ENCODE measurements around the gene BCAS1.

Gene BCAS1

DNA sequence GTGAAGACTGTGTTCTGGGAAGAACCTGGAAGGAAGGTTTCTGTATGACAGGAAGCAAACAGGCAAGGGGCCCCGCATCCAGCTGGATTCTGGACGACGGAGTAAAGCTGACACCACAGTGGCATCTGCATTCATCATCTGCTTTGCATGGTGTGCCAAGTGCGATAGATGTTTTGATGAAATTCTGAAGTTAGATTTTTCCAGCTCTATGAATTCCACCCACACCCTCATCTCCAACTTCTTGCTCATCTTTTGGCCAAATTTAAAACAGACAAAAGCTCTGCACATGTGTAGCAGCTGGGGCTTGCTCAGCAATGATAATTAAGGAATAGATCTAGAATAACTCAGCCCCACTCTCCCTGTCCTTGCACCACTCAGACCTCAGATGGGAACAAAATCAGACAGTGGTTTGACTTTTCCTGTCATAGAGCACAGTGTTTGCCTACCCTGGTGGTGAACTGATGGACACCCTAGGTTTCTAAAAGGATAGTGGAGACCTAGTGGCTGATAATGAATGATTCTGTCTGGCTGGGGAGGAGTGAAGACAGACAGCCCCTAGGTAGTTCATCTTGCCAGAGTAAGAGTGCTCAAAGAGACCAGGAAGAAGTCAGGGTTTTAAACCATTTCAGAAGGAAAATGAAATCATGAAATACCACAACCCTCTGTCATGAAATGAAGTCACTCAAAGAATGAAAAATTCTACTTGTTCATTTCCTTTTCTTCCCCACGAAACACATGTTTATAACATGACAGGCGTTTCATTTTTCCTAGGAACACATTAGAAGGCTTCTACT, 85.8 kb downstream of the BCAS1 start:
- Histone ChIP-seq H2AFZ (ENCODE audit: low read depth, low read length) (no peak overlapping the region), H3K9me3 (ENCODE audit: insufficient read depth, low read length, severe bottlenecking) (no peaks in the 10 kb centered on the region), H3K9ac (ENCODE audit: low read depth, low read length) (no peak overlapping the region), H3K27me3 (ENCODE audit: insufficient read depth, low read length, poor library complexity) (peaks cover 31% of the 10 kb centered on the region), H3K4me1 (ENCODE audit: insufficient read depth, low read length) (no peaks in the 10 kb centered on the region), H4K20me1 (ENCODE audit: insufficient read depth, low read length) (no peaks in the 10 kb centered on the region), H3K79me2 (ENCODE audit: insufficient read depth, low read length) (no peaks in the 10 kb centered on the region), H3K27ac (ENCODE audit: low read length) (no peak overlapping the region), H3K4me3 (ENCODE audit: low read depth in 1 of 2, low read length in 2 of 2) (no peak overlapping the region), H3K36me3 (ENCODE audit: insufficient read depth, low read length) (no peaks in the 10 kb centered on the region), H3K4me2 (ENCODE audit: insufficient read depth, low read length) (no peak overlapping the region)
- ATAC-seq (ENCODE audit: insufficient read depth, low read depth) (no peak), DNase-seq (no peak)
- TF ChIP-seq, protein P1, sequence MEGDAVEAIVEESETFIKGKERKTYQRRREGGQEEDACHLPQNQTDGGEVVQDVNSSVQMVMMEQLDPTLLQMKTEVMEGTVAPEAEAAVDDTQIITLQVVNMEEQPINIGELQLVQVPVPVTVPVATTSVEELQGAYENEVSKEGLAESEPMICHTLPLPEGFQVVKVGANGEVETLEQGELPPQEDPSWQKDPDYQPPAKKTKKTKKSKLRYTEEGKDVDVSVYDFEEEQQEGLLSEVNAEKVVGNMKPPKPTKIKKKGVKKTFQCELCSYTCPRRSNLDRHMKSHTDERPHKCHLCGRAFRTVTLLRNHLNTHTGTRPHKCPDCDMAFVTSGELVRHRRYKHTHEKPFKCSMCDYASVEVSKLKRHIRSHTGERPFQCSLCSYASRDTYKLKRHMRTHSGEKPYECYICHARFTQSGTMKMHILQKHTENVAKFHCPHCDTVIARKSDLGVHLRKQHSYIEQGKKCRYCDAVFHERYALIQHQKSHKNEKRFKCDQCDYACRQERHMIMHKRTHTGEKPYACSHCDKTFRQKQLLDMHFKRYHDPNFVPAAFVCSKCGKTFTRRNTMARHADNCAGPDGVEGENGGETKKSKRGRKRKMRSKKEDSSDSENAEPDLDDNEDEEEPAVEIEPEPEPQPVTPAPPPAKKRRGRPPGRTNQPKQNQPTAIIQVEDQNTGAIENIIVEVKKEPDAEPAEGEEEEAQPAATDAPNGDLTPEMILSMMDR (IDR thresholded peaks at IDR 0.05; ENCODE audit: borderline replicate concordance, extremely low read depth, low read length, poor library complexity, severe bottlenecking) = no peak

DNA sequence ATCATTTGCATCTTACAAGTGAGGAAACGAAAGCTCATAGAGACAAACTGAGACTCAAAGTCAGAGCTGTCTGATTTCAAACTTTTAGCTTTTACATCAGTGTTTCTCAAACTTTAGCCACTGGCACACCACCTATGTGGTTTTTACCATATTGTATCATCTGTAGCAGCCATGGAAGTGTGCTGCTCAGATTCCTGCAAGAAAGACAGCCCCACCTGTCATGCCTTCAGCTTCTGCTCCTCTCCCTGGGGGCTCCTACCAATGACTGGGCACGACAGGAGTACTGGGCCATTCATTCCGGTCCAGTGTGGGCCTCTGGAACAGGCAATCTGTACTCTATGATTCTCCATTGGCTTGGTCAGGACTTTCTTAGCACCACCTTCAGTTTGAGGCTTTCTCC, 87.0 kb downstream of the BCAS1 start:
- no peak for TF ChIP-seq EZH2 (IDR thresholded peaks at IDR 0.05; ENCODE audit: borderline replicate concordance, low read depth, low read length, severe bottlenecking)
- TF ChIP-seq, protein P1 (IDR thresholded peaks at IDR 0.05; ENCODE audit: borderline replicate concordance, extremely low read depth, low read length, poor library complexity, severe bottlenecking) = no peak

DNA sequence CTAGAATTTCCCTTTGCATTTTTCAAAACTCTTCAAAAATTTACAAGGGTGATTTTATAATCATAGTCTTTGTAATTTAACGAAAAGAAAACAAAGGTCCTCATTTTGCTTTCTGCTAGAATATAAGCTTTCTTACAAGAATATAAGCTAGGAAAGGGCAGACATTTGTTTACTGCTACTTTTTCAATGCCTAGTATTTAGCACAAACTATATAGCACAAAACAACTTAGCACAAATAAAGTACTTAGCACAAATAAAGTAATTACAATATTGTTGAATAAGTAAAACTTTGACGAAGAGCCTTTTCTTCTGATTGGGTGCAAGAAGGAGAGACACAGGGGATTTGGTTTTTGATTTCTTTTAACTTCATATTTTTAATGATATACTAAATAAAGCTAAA, 87.8 kb downstream of the BCAS1 start:
- no peaks in the 10 kb centered on the region for H3K79me2 ChIP-seq (ENCODE audit: insufficient read depth, low read length)
- ATAC-seq (ENCODE audit: insufficient read depth, low read depth) = no peak
- no peak for DNase-seq
- no peaks in the 10 kb centered on the region for H3K9me3 ChIP-seq (ENCODE audit: insufficient read depth, low read length, severe bottlenecking)
- TF ChIP-seq, protein P1 (IDR thresholded peaks at IDR 0.05; ENCODE audit: borderline replicate concordance, extremely low read depth, low read length, poor library complexity, severe bottlenecking) = no peak
- no peak for TF ChIP-seq EZH2 (IDR thresholded peaks at IDR 0.05; ENCODE audit: borderline replicate concordance, low read depth, low read length, severe bottlenecking)
- H3K4me2 ChIP-seq (ENCODE audit: insufficient read depth, low read length) = no peak overlapping the region
- H3K36me3 ChIP-seq (ENCODE audit: insufficient read depth, low read length) = no peaks in the 10 kb centered on the region
- H2AFZ ChIP-seq (ENCODE audit: low read depth, low read length) = no peak overlapping the region
- no peak overlapping the region for H3K9ac ChIP-seq (ENCODE audit: low read depth, low read length)
- no peak overlapping the region for H3K27ac ChIP-seq (ENCODE audit: low read length)
- no peaks in the 10 kb centered on the region for H4K20me1 ChIP-seq (ENCODE audit: insufficient read depth, low read length)
- H3K27me3 ChIP-seq (ENCODE audit: insufficient read depth, low read length, poor library complexity) = peaks cover 21% of the 10 kb centered on the region
- no peak overlapping the region for H3K4me3 ChIP-seq (ENCODE audit: low read depth in 1 of 2, low read length in 2 of 2)
- H3K4me1 ChIP-seq (ENCODE audit: insufficient read depth, low read length) = no peaks in the 10 kb centered on the region

More for the DNA sequence above, 87.0 kb downstream of the BCAS1 start:
- ATAC-seq (ENCODE audit: insufficient read depth, low read depth) (no peak), DNase-seq (no peak)
- Histone ChIP-seq H3K79me2 (ENCODE audit: insufficient read depth, low read length) (no peaks in the 10 kb centered on the region), H3K36me3 (ENCODE audit: insufficient read depth, low read length) (no peaks in the 10 kb centered on the region), H3K27ac (ENCODE audit: low read length) (no peak overlapping the region), H2AFZ (ENCODE audit: low read depth, low read length) (no peak overlapping the region), H3K4me2 (ENCODE audit: insufficient read depth, low read length) (no peak overlapping the region), H3K4me3 (ENCODE audit: low read depth in 1 of 2, low read length in 2 of 2) (no peak overlapping the region), H4K20me1 (ENCODE audit: insufficient read depth, low read length) (no peaks in the 10 kb centered on the region), H3K27me3 (ENCODE audit: insufficient read depth, low read length, poor library complexity) (peaks cover 28% of the 10 kb centered on the region), H3K9me3 (ENCODE audit: insufficient read depth, low read length, severe bottlenecking) (no peaks in the 10 kb centered on the region), H3K4me1 (ENCODE audit: insufficient read depth, low read length) (no peaks in the 10 kb centered on the region), H3K9ac (ENCODE audit: low read depth, low read length) (no peak overlapping the region)

Measured in DND-41 (cell line).